ENCODE data around the gene MAP4K1.
A peak's percentile ranks its signal among the peaks of the same experiment; 100 is the strongest.
"Not testable (repeated sequence)": the region's sequence is repeated elsewhere in the genome, so short reads cannot be mapped to it uniquely, and the experiment has no call there.

The MAP4K1 gene

GRCh38 chr19:38629568-38629967 lies 11.8 kb upstream of the MAP4K1 start:
- DNase-seq (ENCODE audit: low read depth in 1 of 2, low spot score in 1 of 2) = no peak

- no peak for DNase-seq (ENCODE audit: low read depth in 1 of 2, low spot score in 1 of 2)
Observed at GRCh38 chr19:38626401-38626800, 8.6 kb upstream of the MAP4K1 start.

GRCh38 chr19:38624822-38625221 lies 7.1 kb upstream of the MAP4K1 start:
- no peak for DNase-seq (ENCODE audit: low read depth in 1 of 2, low spot score in 1 of 2)

- DNase-seq (ENCODE audit: low read depth in 1 of 2, low spot score in 1 of 2) = no peak
Observed at GRCh38 chr19:38619361-38620174, 1.8 kb upstream of the MAP4K1 start.

DNA sequence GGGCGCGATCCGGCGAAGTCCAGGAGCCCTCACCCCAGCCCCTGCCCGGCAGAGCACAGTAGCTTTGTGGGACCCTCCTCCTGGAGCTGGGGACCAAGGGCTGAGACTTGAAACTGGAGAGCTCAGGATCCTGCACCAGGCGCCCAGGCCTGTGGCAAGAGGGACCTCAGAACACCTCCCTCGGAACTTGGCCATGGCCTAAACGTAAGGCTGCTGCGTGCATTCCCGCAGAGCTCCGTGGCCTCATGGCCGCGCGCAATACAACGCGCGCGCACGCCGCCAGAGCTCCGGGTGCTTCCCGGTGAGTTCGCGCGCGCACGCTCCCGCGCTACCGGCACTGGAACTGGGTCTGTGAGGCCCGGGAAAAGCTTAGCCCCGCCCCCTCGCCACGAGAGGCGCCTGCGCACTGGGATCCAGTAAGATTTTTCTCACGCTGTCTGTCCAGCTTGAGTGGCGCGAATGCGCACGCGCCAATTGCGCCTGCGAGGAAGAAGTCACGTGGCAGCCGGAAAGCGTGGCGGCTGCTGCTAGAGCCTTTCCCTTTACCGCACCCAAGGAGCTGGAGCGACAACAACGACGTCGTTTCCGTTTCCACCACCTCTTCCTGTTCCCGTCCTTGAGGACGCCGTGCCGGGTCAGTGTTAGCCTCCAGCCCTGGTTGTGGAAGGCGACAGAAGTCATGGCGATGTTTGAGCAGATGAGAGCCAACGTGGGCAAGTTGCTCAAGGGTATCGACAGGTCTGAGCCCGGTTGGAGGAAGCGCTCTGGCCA lies 1.0 kb upstream of the MAP4K1 start, which contains the start of gene EIF3K:
Gene EIF3K, plus strand, starts transcription at position 599 of the 771 bp plus-strand sequence. Its CDS starts 81 bp downstream, at position 680.
- DNase-seq (ENCODE audit: low read depth in 1 of 2, low spot score in 1 of 2) = peak; percentile 95

GRCh38 chr19:38617283-38617763 lies 430 bp downstream of the MAP4K1 start:
- no peak for DNase-seq (ENCODE audit: low read depth in 1 of 2, low spot score in 1 of 2)

- DNase-seq (ENCODE audit: low read depth in 1 of 2, low spot score in 1 of 2) = no peak
Observed at GRCh38 chr19:38616265-38616664, 1.5 kb downstream of the MAP4K1 start.

- DNase-seq (ENCODE audit: low read depth in 1 of 2, low spot score in 1 of 2) = no peak
Observed at GRCh38 chr19:38615007-38615581, 2.7 kb downstream of the MAP4K1 start.

GRCh38 chr19:38614289-38614688 lies 3.5 kb downstream of the MAP4K1 start:
- DNase-seq (ENCODE audit: low read depth in 1 of 2, low spot score in 1 of 2) = no peak

- no peak for DNase-seq (ENCODE audit: low read depth in 1 of 2, low spot score in 1 of 2)
Observed at GRCh38 chr19:38606131-38606530, 11.6 kb downstream of the MAP4K1 start.

DNA sequence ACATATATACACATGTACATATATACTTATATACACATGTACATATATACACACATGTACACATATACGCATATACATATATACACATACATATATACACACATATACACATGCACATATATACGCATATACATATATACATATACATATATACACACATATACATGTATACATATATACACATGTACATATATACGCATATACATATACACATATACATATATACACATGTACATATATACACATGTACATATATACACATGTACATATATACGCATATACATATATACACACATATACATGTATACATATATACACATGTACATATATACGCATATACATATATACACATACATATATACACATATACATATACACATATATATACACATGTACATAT lies 14.9 kb downstream of the MAP4K1 start:
- not testable (repeated sequence) for DNase-seq (ENCODE audit: low read depth in 1 of 2, low spot score in 1 of 2)

DNA sequence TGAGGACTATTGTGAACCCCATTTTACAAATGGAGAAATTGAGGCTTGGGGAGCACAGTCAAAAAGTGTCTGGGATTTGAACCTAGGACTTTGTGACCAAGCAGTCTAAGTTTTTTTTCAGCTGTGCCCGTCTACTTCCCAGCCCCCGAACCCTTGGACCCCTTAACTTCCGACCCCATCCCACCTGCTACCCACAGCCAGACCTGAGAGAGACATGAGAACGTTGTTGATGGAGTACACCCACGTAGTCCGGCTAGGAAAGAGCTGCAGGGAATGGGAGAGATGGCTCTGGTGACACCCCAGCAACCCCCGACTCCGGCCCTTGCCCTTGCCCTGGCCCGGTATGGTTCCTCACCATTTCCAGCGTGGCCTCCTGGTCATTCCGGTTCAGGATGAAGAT lies 18.0 kb downstream of the MAP4K1 start:
- DNase-seq (ENCODE audit: low read depth in 1 of 2, low spot score in 1 of 2) = no peak

DNA sequence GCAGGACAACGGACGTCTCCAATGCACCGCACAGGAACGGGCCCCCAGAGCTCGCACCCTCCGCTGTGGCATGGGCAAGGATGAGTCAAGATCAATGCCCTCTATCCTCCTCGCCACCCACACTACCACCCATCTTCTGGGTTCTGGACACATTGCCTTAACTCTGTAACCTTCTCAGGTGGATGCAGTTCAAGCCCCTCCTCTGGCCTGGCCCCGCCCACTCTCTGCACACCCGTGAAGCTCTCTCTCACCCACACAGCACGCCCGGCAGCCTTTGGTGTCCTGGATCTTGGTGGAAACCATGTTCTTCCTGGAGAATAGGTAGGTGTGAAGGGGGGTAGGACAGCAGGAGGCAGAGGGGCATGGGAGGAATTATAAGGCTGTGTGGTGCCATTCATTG lies 20.7 kb downstream of the MAP4K1 start:
- no peak for DNase-seq (ENCODE audit: low read depth in 1 of 2, low spot score in 1 of 2)

DNA sequence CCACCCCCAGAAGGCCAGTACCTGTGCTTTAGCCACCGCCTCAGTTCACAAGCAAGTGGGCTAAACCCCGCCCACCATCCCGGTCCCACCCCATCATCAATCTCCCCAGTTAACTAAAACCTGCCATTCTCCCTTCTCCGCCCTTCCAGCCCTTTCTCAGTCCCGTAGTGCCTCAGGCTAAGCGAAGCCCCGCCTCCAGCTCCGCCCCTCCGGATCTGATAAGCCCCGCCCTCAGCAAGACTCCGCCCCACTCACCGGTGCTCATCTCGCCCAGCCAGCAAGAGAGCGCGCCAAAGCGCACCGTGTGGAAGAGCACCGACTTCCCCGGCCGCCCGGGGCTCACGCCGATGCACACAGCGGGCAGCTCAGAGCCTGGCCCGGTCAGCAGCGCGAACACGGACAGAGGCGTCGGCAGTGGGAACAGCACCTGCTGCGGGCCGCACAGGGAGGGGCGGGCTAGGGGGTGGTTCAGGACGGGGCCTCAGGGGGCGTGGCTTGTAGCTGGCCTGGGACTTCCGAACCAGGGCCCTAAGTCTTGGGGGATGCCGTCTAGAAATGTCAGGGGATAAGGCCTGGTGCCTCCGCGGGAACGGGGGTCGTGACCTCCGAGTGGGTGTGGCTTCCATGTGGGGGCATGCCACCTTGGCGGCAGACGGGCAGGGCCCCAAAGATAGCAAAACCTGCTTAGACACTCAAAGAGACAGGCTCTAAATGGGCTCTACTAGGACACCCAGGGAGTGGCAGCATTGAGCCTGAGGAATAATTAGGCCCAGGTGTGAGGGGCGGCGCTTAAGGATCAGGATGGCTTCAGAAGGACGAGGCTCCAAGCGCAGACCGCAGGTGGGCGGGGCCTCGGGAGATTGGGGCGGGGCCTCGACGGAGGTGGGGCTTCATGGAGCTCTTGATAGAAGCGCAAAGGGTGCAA lies 21.4 kb downstream of the MAP4K1 start:
- DNase-seq (ENCODE audit: low read depth in 1 of 2, low spot score in 1 of 2) = no peak

DNA sequence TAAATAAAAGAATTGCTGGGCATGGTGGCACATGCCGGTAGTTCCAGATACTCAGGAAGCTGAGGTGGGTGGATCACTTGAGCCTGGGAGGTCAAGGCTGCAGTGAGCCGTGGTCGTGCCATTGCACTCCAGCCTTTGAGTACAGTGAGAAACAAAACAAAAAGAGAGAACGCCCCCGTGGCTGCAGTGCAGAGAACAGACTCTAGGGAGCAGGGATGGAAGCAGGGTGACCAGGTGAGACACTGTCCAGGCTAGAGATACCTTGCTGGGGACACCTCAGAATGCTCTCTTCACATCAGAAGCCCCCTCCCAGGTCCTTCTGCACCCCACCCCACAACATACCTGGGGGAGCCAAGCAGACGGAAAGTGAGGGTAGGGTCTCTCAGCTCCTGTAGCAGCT lies 24.8 kb downstream of the MAP4K1 start:
- DNase-seq (ENCODE audit: low read depth in 1 of 2, low spot score in 1 of 2) = no peak

DNA sequence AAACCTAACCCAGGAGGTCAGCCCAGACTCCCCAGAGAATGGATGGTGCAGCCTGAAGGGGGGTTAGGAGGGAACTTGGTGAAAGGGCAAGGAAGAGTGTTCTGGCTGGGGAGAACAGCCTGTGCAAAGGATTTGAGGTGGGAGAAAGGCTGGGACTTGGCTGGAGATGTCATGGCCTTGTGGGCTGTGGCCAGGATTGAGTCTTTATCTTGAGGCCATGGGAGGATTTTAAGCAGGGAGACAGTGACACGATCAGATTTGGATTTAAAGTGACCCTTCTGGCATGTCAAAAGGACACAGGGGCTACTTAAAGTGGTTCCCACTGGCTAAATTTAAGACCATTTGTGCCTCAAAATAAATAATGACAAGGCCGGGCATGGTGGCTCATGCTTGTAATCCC lies 29.7 kb downstream of the MAP4K1 start:
- DNase-seq (ENCODE audit: low read depth in 1 of 2, low spot score in 1 of 2) = no peak

DNA sequence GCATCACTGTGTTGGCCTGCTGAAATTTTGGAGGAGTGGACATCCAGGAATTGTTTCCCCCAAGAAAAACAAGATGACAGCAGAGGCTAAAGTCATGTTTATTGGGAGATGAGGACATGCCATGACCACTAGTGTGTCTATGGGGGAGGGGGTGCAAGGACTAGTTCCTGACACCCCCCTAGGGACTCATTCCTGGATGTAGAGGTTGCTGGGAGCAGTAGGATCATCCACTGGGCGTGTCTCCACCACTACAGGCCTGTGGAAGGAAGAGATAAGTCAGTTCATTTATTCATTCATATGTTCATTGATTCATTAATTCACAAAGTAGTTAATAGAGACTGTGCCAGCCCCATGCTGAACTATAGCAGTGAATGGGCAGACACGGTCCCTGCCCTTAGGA lies 30.2 kb downstream of the MAP4K1 start:
- DNase-seq (ENCODE audit: low read depth in 1 of 2, low spot score in 1 of 2) = no peak

DNA sequence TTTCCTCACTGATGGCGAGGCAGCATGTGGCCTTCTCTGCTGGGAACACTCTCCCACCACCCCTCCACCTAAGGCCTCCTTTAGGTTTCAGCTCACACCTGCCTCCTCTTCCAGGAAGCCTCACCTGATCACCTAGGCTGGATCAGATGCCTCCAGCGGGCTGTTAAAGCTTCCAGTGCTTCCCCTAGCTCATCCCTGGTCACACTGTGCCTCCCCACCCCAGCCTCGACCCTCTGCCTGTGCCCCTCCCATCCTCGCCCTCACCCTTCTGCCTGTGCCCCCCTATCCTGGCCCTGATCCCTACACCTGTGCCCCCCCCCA lies 33.8 kb downstream of the MAP4K1 start:
- no peak for DNase-seq (ENCODE audit: low read depth in 1 of 2, low spot score in 1 of 2)

- no peak for DNase-seq (ENCODE audit: low read depth in 1 of 2, low spot score in 1 of 2)
Observed at GRCh38 chr19:38583219-38583984, 34.4 kb downstream of the MAP4K1 start.

- DNase-seq (ENCODE audit: low read depth in 1 of 2, low spot score in 1 of 2) = no peak
Observed at GRCh38 chr19:38580080-38580479, 37.7 kb downstream of the MAP4K1 start.
